Central memory CD8-positive, alpha-beta T cell (primary cell): Measurements from ENCODE around the gene NR5A2.
A peak's percentile ranks its signal among the peaks of the same experiment; 100 is the strongest.

ENCODE experiments used
- ATAC-seq: fragments of 150-1000 bp; cut with Tn5 transposase; replicated peaks from 2 replicates; pipeline ENCODE4 v1.10.0; 2022; ENCODE audit warnings: mild to moderate bottlenecking, moderate FRiP score, moderate number of reproducible peaks; ENCODE audit not compliant: poor library complexity, severe bottlenecking; ENCODE audit errors: extremely low read depth
- DNase-seq, 2 donors: peaks; one replicate each; pipeline ENCODE4 v3.0.0; 2021; ENCODE audit warnings: low spot score in 2 of 2
- H3K27ac Mint-ChIP-seq: one replicate; pipeline ENCODE4 v1.8.0; 2022; ENCODE audit warnings: low read depth, mild to moderate bottlenecking, moderate library complexity, mixed read lengths
- H3K27me3 Mint-ChIP-seq: one replicate; pipeline ENCODE4 v1.8.0; 2022; ENCODE audit warnings: mixed read lengths
- H3K36me3 Mint-ChIP-seq: one replicate; pipeline ENCODE4 v1.8.0; 2022; ENCODE audit warnings: mild to moderate bottlenecking, moderate library complexity, mixed read lengths; ENCODE audit not compliant: insufficient read depth
- H3K4me1 Mint-ChIP-seq: one replicate; pipeline ENCODE4 v1.8.0; 2022; ENCODE audit warnings: mixed read lengths
- H3K4me3 Mint-ChIP-seq: one replicate; pipeline ENCODE4 v1.8.0; 2022; ENCODE audit warnings: mild to moderate bottlenecking, moderate library complexity, mixed read lengths
- H3K9me3 Mint-ChIP-seq: one replicate; pipeline ENCODE4 v1.8.0; 2022; ENCODE audit warnings: mixed read lengths

The NR5A2 gene

GRCh38 chr1:200038981-200039848, 11.7 kb downstream of the NR5A2 start:
- Mint-ChIP-seq H3K36me3 (no peaks in the 10 kb centered on the region), H3K27me3 (no peaks in the 10 kb centered on the region), H3K4me1 (peaks cover 38% of the 10 kb centered on the region), H3K27ac (no peak overlapping the region), H3K4me3 (peak overlapping the region; percentile 65), H3K9me3 (no peaks in the 10 kb centered on the region)
- ATAC-seq (peak; percentile 30), DNase-seq (no peak)

- ATAC-seq (no peak), DNase-seq (no peak)
- Mint-ChIP-seq H3K4me1 (peaks cover 38% of the 10 kb centered on the region), H3K36me3 (no peaks in the 10 kb centered on the region), H3K9me3 (no peaks in the 10 kb centered on the region), H3K27ac (no peak overlapping the region), H3K4me3 (peak overlapping the region; percentile 65), H3K27me3 (peaks cover 3% of the 10 kb centered on the region)
Measured at GRCh38 chr1:200039849-200040474, 12.5 kb downstream of the NR5A2 start.

GRCh38 chr1:200040481-200041138, 13.1 kb downstream of the NR5A2 start:
- Mint-ChIP-seq H3K4me3 (peak overlapping the region; percentile 65), H3K9me3 (no peaks in the 10 kb centered on the region), H3K36me3 (no peaks in the 10 kb centered on the region), H3K4me1 (peaks cover 38% of the 10 kb centered on the region), H3K27ac (no peak overlapping the region), H3K27me3 (peaks cover 10% of the 10 kb centered on the region)
- ATAC-seq (no peak), DNase-seq (no peak)

- H3K9me3 Mint-ChIP-seq = no peaks in the 10 kb centered on the region
- H3K36me3 Mint-ChIP-seq = no peaks in the 10 kb centered on the region
- DNase-seq (no peak), ATAC-seq (no peak)
- H3K27ac Mint-ChIP-seq = no peak overlapping the region
- H3K4me1 Mint-ChIP-seq = peaks cover 38% of the 10 kb centered on the region
- peaks cover 19% of the 10 kb centered on the region for H3K27me3 Mint-ChIP-seq
- H3K4me3 Mint-ChIP-seq = peak overlapping the region; percentile 11
Measured at GRCh38 chr1:200041337-200042118, 14.0 kb downstream of the NR5A2 start.

- Mint-ChIP-seq H3K27me3 (peaks cover 23% of the 10 kb centered on the region), H3K4me3 (peak overlapping the region; percentile 11)
- ATAC-seq = no peak
Measured at GRCh38 chr1:200042119-200042551, 14.6 kb downstream of the NR5A2 start.

GRCh38 chr1:200042552-200043335, 15.2 kb downstream of the NR5A2 start:
- Mint-ChIP-seq H3K36me3 (no peaks in the 10 kb centered on the region), H3K4me3 (peak overlapping the region; percentile 44), H3K27me3 (peaks cover 23% of the 10 kb centered on the region), H3K27ac (no peak overlapping the region), H3K4me1 (peaks cover 36% of the 10 kb centered on the region), H3K9me3 (no peaks in the 10 kb centered on the region)
- ATAC-seq = no peak
- DNase-seq = no peak

More at GRCh38 chr1:200042119-200042551, 14.6 kb downstream of the NR5A2 start:
- DNase-seq = no peak
- Mint-ChIP-seq H3K36me3 (no peaks in the 10 kb centered on the region), H3K4me1 (peaks cover 38% of the 10 kb centered on the region), H3K9me3 (no peaks in the 10 kb centered on the region), H3K27ac (no peak overlapping the region)

GRCh38 chr1:200043336-200043668, 15.8 kb downstream of the NR5A2 start:
- DNase-seq = no peak
- peaks cover 28% of the 10 kb centered on the region for H3K27me3 Mint-ChIP-seq
- H3K9me3 Mint-ChIP-seq = no peaks in the 10 kb centered on the region
- H3K4me1 Mint-ChIP-seq = peaks cover 31% of the 10 kb centered on the region
- no peak overlapping the region for H3K27ac Mint-ChIP-seq
- no peak for ATAC-seq
- no peaks in the 10 kb centered on the region for H3K36me3 Mint-ChIP-seq
- H3K4me3 Mint-ChIP-seq = peak overlapping the region; percentile 44

- DNase-seq (no peak), ATAC-seq (no peak)
- H3K4me1 Mint-ChIP-seq = peaks cover 12% of the 10 kb centered on the region
- H3K9me3 Mint-ChIP-seq = no peaks in the 10 kb centered on the region
- H3K27me3 Mint-ChIP-seq = peaks cover 48% of the 10 kb centered on the region
- no peak overlapping the region for H3K27ac Mint-ChIP-seq
- no peak overlapping the region for H3K4me3 Mint-ChIP-seq
- H3K36me3 Mint-ChIP-seq = no peaks in the 10 kb centered on the region
Measured at GRCh38 chr1:200046115-200046514, 18.6 kb downstream of the NR5A2 start.

- no peak for ATAC-seq
- Mint-ChIP-seq H3K4me3 (no peak overlapping the region), H3K27ac (no peak overlapping the region), H3K36me3 (no peaks in the 10 kb centered on the region), H3K4me1 (peaks cover 4% of the 10 kb centered on the region), H3K9me3 (no peaks in the 10 kb centered on the region), H3K27me3 (peaks cover 59% of the 10 kb centered on the region)
- no peak for DNase-seq
Measured at GRCh38 chr1:200048244-200048643, 20.7 kb downstream of the NR5A2 start.

GRCh38 chr1:200049810-200050209, 22.3 kb downstream of the NR5A2 start:
- ATAC-seq (no peak), DNase-seq (no peak)
- Mint-ChIP-seq H3K36me3 (no peaks in the 10 kb centered on the region), H3K4me1 (no peaks in the 10 kb centered on the region), H3K4me3 (no peak overlapping the region), H3K27me3 (peaks cover 65% of the 10 kb centered on the region), H3K27ac (no peak overlapping the region), H3K9me3 (no peaks in the 10 kb centered on the region)

- H3K4me3 Mint-ChIP-seq = no peak overlapping the region
- ATAC-seq (no peak), DNase-seq (no peak)
- H3K9me3 Mint-ChIP-seq = no peaks in the 10 kb centered on the region
- no peaks in the 10 kb centered on the region for H3K4me1 Mint-ChIP-seq
- no peaks in the 10 kb centered on the region for H3K36me3 Mint-ChIP-seq
- H3K27me3 Mint-ChIP-seq = peaks cover 55% of the 10 kb centered on the region
- no peak overlapping the region for H3K27ac Mint-ChIP-seq
Measured at GRCh38 chr1:200051620-200052019, 24.1 kb downstream of the NR5A2 start.

- Mint-ChIP-seq H3K36me3 (no peaks in the 10 kb centered on the region), H3K27ac (no peak overlapping the region), H3K27me3 (peaks cover 64% of the 10 kb centered on the region), H3K4me3 (no peak overlapping the region), H3K4me1 (no peaks in the 10 kb centered on the region), H3K9me3 (no peaks in the 10 kb centered on the region)
- DNase-seq (no peak), ATAC-seq (no peak)
Measured at GRCh38 chr1:200053091-200053490, 25.6 kb downstream of the NR5A2 start.
